ENCODE data around the gene TTI1.

- TF ChIP-seq POLR2A (IDR thresholded peaks at IDR 0.05) (no peak), CTCF (IDR thresholded peaks at IDR 0.05) (no peak), POLR2AphosphoS5 (IDR thresholded peaks at IDR 0.05) (no peak)
Observed at GRCh38 chr20:37955511-37955910, 77.7 kb downstream of the TTI1 start.

Measured in prostate gland (tissue), 2 donors.